NCI-H1092 treated with DMSO at 0.1 percent for 48 hours (cell line): ENCODE measurements around the gene DYNC1I1.

Source experiments
- DNase-seq: peaks from one replicate; lab custom pipeline; 2025; lab: John Stamatoyannopoulos, UW

The DYNC1I1 gene

GRCh38 chr7:96084881-96085553 lies 312.7 kb downstream of the DYNC1I1 start:
- peak; percentile 59 for DNase-seq

GRCh38 chr7:96085953-96086352 lies 313.6 kb downstream of the DYNC1I1 start:
- no peak for DNase-seq

- DNase-seq, result peak; percentile 20
Observed at GRCh38 chr7:96088579-96088978, 316.2 kb downstream of the DYNC1I1 start.

GRCh38 chr7:96089511-96089910 lies 317.2 kb downstream of the DYNC1I1 start:
- no peak for DNase-seq

GRCh38 chr7:96090756-96091155 lies 318.4 kb downstream of the DYNC1I1 start:
- no peak for DNase-seq

GRCh38 chr7:96093435-96093834 lies 321.1 kb downstream of the DYNC1I1 start:
- DNase-seq, result no peak

DNA sequence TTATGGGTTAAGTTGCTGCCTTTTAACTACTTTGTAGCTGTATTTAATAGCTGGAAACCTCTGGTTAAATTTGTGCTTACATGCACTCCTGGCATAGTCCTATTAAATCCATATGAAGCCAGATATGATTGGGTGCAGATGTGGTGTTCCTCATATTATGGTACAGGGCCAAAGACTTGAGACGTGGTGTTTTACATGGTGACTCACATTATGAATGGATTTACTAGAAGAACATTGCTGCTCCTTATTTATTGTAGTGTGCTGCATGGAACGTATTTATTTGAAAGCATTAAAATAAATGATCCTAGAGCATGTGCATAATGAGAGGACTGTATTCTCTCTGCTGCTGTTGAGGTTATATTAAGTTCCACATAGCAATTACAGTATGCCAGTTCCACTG lies 325.5 kb downstream of the DYNC1I1 start:
- DNase-seq, result no peak

- no peak for DNase-seq
Observed at GRCh38 chr7:96100737-96101136, 328.4 kb downstream of the DYNC1I1 start.

- DNase-seq, result no peak
Observed at GRCh38 chr7:96102096-96102811, 329.9 kb downstream of the DYNC1I1 start.

DNA sequence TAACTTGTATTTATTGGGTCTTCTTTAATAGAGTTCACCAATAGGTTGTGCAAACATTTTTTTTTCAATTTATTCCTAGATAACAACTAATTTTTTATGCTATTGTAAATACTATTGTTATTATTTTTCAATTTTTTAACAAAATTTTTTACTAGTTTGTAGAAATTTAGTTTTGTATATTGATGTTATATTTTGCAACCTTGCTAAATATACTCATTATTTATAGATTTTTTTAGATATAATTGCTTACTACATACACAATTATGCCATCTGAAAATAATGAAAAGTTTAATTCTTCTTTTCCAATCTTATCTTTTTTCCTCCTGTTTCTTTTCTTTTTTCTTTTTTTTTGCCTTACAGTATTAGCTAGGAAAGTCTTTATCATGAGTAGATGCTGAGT lies 332.6 kb downstream of the DYNC1I1 start:
- DNase-seq, result no peak

DNA sequence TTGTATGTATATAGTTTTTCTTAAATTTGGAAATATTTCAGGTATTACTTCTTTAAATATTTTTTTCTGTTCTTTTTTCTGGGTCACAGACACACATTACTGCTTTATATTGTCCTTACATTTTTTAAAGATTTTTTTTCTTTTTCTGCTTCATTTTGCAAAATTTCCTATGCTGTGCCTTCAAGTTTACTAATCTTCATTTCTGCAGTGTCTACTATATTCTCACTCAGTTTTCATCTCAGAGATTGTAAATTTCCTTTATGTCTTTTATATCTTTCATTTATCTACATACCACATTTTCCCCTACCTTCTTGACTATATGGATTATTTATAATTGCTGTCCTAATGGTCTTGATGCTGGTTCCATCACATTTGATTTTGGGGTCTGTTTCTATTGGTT lies 339.1 kb downstream of the DYNC1I1 start:
- no peak for DNase-seq

GRCh38 chr7:96114190-96114589 lies 341.8 kb downstream of the DYNC1I1 start:
- DNase-seq, result no peak

DNA sequence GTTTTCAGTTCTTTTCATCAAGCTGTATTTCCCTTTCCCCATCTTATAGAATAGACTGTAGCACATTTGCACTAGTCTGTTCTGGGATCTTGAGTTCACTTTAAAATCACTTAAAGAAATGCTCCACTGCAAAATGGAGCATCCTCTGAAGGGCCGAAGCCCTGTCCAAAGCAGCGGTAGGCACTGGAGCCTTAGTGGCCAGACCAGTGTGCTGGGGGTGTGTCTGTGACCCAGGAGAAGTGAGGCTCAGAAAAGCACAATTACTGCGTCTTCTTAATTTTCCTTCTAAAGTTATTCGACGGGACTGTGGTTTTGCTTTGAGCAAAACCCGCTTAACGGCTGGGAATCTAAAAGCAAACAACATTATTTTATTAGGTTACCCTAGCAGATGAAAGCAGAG lies 343.8 kb downstream of the DYNC1I1 start:
- no peak for DNase-seq

DNA sequence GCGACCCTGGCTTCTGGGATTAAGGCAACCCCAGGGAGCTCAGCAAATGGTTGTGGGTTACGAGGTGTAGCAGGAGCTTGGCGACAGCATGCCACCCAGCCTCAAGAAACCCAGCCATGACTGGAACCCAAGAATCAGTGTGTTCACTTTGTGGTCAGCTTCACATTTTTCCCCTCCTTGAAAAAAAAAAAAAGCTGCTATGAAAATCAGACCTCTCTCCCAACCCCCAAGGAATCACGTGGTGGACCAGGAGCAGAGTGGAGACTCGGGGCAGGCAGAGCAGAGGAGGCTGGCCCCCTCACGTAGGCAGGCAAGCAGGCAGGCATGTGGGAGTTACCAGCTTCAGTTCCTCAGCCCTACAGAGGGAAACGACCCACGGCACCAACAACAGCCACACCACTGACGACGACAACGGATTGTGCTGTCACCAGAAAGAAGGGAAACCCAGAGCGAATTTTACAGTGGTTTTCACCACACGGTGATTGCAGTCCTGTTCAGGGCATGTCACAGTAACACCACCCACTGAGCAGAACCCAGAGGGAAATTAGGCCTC lies 346.2 kb downstream of the DYNC1I1 start:
- no peak for DNase-seq

DNA sequence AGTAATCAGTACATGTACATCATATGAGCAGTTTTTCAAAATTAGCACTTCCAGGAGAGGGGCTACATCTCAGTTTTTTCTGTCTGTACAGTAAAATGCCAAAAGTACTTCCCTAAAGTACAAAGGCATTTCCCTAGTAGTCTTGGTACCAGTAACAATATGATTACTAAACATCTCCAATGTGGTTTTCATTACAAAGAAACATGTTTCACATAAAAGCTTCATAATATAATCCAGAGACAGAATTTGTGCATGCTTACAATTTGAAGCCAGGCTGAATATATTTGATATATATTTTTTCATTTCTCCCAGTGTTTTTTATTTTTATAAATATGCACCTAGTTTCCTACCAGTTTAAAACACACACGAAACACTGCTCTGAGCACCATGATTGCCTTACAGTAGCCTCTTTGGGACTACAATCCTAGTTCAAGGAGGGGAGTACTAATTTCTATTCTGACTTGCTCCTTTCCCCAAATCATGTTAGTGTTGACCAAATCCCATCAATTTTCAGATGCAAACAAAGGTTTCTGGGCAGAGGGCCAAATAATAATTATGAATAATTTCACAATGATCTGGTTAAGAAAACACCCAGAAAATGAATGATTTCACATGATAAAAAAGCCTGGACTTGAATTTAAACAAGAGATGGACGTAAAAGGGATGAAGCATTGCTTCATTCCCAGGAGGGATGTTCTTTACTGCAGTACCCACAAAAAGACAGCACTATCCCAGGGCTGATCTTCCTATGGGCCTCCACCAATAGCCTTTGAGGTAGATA lies 348.3 kb downstream of the DYNC1I1 start:
- DNase-seq, result no peak

- no peak for DNase-seq
Observed at GRCh38 chr7:96121752-96122151, 349.4 kb downstream of the DYNC1I1 start.

- DNase-seq, result no peak
Observed at GRCh38 chr7:96122746-96123145, 350.4 kb downstream of the DYNC1I1 start.

DNA sequence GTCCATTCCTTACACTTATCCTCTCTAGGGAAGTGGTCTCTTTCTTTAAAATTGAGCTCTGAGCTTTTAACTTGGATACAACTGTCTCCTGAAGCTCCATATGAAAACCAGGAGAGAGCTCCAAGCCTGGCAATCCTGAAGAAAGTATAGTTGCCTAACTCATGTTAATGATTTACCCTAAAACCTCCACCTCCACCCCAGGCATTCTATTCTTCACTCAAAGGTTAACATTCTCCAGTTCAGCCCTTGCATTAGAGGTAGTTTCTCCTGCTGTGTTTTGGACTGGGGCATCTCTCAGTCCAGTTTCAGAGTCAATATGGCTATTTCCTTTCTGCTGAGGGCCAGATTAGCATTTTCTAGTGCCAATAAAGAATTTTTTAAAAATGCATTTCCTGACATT lies 354.0 kb downstream of the DYNC1I1 start:
- no peak for DNase-seq

DNA sequence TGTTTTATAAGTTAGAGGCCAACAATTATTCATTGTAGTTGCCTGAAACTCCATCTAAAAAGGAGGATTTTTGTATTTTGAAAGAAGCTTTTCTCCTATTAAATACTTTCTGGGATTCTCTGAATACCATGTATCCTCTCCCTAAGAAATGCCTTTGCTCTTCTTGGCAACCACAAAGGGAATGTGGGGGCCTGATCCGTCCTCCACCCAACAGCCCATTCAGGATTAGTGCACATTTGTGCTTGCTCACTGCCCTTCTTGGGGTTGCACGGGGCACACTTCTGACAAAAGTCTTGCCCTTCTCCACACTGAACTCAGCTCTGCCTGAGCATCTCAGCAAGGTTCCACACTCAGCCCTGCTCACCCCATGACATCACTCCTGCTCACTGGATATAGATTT lies 355.4 kb downstream of the DYNC1I1 start:
- DNase-seq, result no peak

DNA sequence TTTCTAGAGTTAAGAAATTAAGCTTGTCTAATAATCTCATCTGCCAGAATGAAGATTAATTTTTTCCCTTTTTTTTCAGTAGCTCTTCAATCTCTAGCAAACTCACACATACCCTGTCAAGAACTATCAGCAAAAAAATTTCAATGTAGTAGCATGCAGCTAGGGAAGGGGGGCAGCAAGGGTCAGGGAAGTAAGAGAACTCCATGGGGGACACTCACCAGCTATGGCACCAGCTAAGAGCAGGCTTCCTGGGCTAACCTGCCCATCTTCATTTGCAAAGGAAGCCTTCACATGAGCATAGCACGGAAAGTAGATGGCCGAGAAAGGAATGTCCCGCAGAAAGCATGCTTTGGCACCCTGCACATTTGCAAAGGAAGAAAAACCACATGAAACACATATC lies 359.2 kb downstream of the DYNC1I1 start:
- peak; percentile 18 for DNase-seq

GRCh38 chr7:96135241-96135640 lies 362.9 kb downstream of the DYNC1I1 start:
- DNase-seq, result no peak

GRCh38 chr7:96136600-96137239 lies 364.4 kb downstream of the DYNC1I1 start:
- no peak for DNase-seq
